ENCODE measurements around the gene PRKAG2. TPM values are rescaled to one million over a fixed set of nuclear protein-coding genes. Genes with fewer than 3 reads are reported as not detected.

Gene PRKAG2
- polyA plus RNA-seq, 2 donors, result 9.0 to 11.2 TPM

DNA sequence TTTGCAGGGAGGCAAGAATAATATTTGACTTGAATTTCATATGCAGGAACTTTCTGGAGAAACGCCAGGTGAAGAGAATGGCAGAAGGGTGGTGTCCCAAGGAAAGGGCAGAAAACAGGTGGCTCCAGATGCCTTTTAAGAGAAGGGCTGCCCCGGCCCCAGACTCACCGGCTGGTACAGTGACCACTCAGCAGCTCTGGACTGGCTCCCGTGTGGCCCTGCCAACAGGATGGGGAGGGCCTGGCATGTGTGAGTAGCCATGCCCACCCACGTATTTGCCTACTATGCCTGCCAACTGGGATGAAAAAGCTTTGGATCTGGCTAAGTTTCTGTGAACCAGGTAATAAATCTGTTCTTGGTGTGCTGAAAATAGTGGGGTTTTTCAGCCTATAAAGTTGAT, 159.5 kb downstream of the PRKAG2 start:
- H3K36me3 ChIP-seq (ENCODE audit: control insufficient read depth in 2 of 2, insufficient read depth in 2 of 2, low read length in 1 of 2), result no peaks in the 10 kb centered on the region
- H3K9me3 ChIP-seq (ENCODE audit: control insufficient read depth in 2 of 2, insufficient read depth in 1 of 2, low read depth in 1 of 2, low read length in 1 of 2), result no peaks in the 10 kb centered on the region
- peaks cover 0 to 8% of the 10 kb centered on the region in 2 donors for H3K4me1 ChIP-seq (ENCODE audit: control insufficient read depth in 2 of 2, insufficient read depth in 2 of 2, low read length in 1 of 2)
- no peaks in the 10 kb centered on the region for H3K27me3 ChIP-seq (ENCODE audit: control insufficient read depth in 1 of 2, insufficient read depth in 2 of 2, low read length in 2 of 2)
- 41 to 48% methylated on average over 5 of the region's 5 CpGs for WGBS, 2 donors
- no peak overlapping the region for H3K4me3 ChIP-seq (ENCODE audit: low read depth in 1 of 2, low read length in 2 of 2)
- no peak overlapping the region for H3K27ac ChIP-seq (ENCODE audit: low read depth in 2 of 2, low read length in 1 of 2)

DNA sequence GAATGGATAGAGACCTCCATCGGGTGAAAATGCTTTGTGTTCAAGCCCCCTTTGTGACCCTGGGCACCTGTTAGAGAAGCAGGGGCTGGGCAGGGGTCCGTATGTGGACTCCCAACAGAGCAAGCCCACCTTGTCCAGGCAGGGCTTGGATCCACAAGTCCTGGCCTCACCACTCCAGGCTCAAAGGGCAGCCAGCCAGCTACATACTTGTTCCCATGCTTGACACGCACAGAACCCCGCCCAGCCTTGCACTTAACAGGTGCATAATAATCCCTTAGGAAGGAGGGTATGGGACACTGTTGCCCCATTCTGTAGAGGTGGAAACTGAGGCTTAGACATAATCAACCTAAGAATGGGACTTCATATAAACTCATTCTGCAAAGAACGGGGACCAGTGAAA, 160.6 kb downstream of the PRKAG2 start:
- Histone ChIP-seq H3K4me1 (ENCODE audit: control insufficient read depth in 2 of 2, insufficient read depth in 2 of 2, low read length in 1 of 2) (peaks cover 0 to 12% of the 10 kb centered on the region in 2 donors), H3K36me3 (ENCODE audit: control insufficient read depth in 2 of 2, insufficient read depth in 2 of 2, low read length in 1 of 2) (no peaks in the 10 kb centered on the region), H3K9me3 (ENCODE audit: control insufficient read depth in 2 of 2, insufficient read depth in 1 of 2, low read depth in 1 of 2, low read length in 1 of 2) (no peaks in the 10 kb centered on the region), H3K27me3 (ENCODE audit: control insufficient read depth in 1 of 2, insufficient read depth in 2 of 2, low read length in 2 of 2) (no peaks in the 10 kb centered on the region), H3K27ac (ENCODE audit: low read depth in 2 of 2, low read length in 1 of 2) (no peak overlapping the region), H3K4me3 (ENCODE audit: low read depth in 1 of 2, low read length in 2 of 2) (no peak overlapping the region)
- WGBS, 2 donors, result 65 to 70% methylated on average over 5 of the region's 5 CpGs

DNA sequence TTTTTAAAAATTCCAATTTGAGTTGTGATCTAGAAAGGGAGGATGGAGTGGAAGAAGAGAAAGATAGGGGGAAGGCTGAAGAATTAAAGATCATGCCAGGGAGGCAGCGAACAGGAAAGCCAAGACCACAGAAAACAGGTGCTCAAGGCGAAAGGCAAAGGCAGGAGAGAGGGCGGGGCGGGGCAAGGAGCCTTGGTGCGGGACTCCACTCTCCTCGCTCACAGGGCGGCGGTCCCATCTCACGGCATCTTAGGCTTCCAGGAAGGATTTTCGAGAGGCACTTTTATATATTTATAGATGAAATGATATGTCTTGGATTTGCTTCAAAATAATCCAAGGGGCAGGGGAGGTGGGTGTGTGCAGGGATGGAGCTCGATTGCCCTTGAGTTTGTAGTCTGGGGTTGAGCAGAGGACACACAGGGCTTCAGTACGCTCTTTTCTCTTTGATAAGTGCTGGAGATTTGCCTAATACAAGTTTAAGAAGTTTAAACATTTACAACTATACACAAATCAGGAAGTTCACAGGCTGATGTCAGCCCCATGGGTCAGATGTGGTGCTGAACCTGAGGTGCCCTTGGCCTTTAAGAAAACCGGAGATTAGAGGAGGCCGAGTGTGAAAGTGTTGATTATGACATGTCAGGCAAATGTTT, 161.1 kb downstream of the PRKAG2 start:
- no peaks in the 10 kb centered on the region for H3K36me3 ChIP-seq (ENCODE audit: control insufficient read depth in 2 of 2, insufficient read depth in 2 of 2, low read length in 1 of 2)
- H3K27ac ChIP-seq (ENCODE audit: low read depth in 2 of 2, low read length in 1 of 2), result no peak overlapping the region
- WGBS, 2 donors, result 60 to 76% methylated on average over 14 of the region's 14 CpGs
- no peak overlapping the region for H3K4me3 ChIP-seq (ENCODE audit: low read depth in 1 of 2, low read length in 2 of 2)
- H3K9me3 ChIP-seq (ENCODE audit: control insufficient read depth in 2 of 2, insufficient read depth in 1 of 2, low read depth in 1 of 2, low read length in 1 of 2), result no peaks in the 10 kb centered on the region
- H3K4me1 ChIP-seq (ENCODE audit: control insufficient read depth in 2 of 2, insufficient read depth in 2 of 2, low read length in 1 of 2), result peaks cover 0 to 12% of the 10 kb centered on the region in 2 donors
- H3K27me3 ChIP-seq (ENCODE audit: control insufficient read depth in 1 of 2, insufficient read depth in 2 of 2, low read length in 2 of 2), result no peaks in the 10 kb centered on the region

GRCh38 chr7:151714201-151714600, 162.7 kb downstream of the PRKAG2 start:
- WGBS, 2 donors, result 93 to 97% methylated on average over 24 of the region's 24 CpGs
- peaks cover 0 to 12% of the 10 kb centered on the region in 2 donors for H3K4me1 ChIP-seq (ENCODE audit: control insufficient read depth in 2 of 2, insufficient read depth in 2 of 2, low read length in 1 of 2)
- no peak overlapping the region for H3K4me3 ChIP-seq (ENCODE audit: low read depth in 1 of 2, low read length in 2 of 2)
- no peak overlapping the region for H3K27ac ChIP-seq (ENCODE audit: low read depth in 2 of 2, low read length in 1 of 2)
- no peaks in the 10 kb centered on the region for H3K9me3 ChIP-seq (ENCODE audit: control insufficient read depth in 2 of 2, insufficient read depth in 1 of 2, low read depth in 1 of 2, low read length in 1 of 2)
- H3K27me3 ChIP-seq (ENCODE audit: control insufficient read depth in 1 of 2, insufficient read depth in 2 of 2, low read length in 2 of 2), result no peaks in the 10 kb centered on the region
- H3K36me3 ChIP-seq (ENCODE audit: control insufficient read depth in 2 of 2, insufficient read depth in 2 of 2, low read length in 1 of 2), result no peaks in the 10 kb centered on the region

DNA sequence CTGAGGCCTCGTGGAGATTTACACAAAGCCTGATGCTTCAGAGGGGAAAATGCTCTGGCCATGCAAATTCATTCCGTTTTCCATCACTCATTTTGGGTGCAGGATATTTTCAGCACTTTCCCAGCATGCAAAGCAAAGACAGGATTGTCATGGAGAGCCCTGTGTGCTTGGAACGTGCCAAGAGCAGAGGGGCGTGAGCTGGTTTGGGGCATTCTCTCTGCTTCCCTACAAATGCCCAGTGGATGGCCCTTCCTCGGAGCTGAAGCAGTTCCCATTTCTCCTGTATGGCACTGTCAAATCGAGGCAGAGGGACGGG, 164.1 kb downstream of the PRKAG2 start:
- Histone ChIP-seq H3K4me1 (ENCODE audit: control insufficient read depth in 2 of 2, insufficient read depth in 2 of 2, low read length in 1 of 2) (peaks cover 0 to 12% of the 10 kb centered on the region in 2 donors), H3K27ac (ENCODE audit: low read depth in 2 of 2, low read length in 1 of 2) (no peak overlapping the region)

DNA sequence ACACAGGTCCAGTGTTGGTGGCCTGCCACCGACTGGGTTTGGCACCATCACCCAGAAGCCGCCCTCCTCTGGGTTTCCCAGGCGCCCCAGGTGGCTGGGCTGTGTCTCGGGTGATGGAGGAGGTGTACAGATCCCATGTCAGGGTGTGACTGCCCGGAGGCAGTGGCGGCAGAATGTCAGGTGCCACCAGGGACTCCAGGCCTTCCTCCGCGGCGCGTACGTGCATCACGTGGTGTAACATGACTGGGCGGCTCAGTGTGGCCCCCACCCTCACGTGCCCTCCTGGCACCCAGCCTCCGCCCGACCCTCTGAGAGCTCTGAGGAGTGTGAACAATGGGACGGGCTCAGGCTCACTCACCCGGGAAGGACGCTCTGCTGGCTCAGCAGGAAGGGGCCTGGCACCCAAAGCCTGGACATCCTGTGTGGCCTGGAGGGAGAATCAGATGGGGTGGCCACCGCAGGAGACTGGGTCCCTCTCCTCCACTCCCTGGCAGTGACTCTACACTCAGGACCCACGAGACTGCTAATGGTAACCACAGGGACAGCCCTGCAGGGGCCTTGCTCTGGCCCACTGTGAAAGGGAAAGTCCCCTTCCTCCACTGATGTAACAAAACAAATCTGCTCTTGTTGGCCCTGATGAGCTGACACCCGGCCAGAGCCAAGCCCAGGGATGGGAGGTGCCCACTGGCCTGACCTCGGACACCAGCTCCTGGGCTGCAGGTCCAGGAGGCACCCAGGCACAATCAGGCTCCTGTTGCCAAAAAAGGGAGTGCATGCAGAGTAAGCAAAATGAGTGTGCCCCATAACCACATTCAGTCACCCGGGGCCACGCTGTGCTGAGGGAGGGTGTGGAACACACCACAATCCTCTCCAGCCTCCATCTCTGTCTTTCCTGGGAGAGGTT, 164.8 kb downstream of the PRKAG2 start:
- 74 to 75% methylated on average over 24 to 25 of the region's 25 CpGs for WGBS, 2 donors
- Histone ChIP-seq H3K27ac (ENCODE audit: low read depth in 2 of 2, low read length in 1 of 2) (no peak overlapping the region), H3K4me3 (ENCODE audit: low read depth in 1 of 2, low read length in 2 of 2) (no peak overlapping the region), H3K4me1 (ENCODE audit: control insufficient read depth in 2 of 2, insufficient read depth in 2 of 2, low read length in 1 of 2) (peaks cover under 1 to 11% of the 10 kb centered on the region in 2 donors), H3K36me3 (ENCODE audit: control insufficient read depth in 2 of 2, insufficient read depth in 2 of 2, low read length in 1 of 2) (peaks cover 0 to 3% of the 10 kb centered on the region in 2 donors), H3K9me3 (ENCODE audit: control insufficient read depth in 2 of 2, insufficient read depth in 1 of 2, low read depth in 1 of 2, low read length in 1 of 2) (no peaks in the 10 kb centered on the region), H3K27me3 (ENCODE audit: control insufficient read depth in 1 of 2, insufficient read depth in 2 of 2, low read length in 2 of 2) (no peaks in the 10 kb centered on the region)

More for the DNA sequence above, 164.1 kb downstream of the PRKAG2 start:
- 77 to 82% methylated on average over 7 of the region's 7 CpGs for WGBS, 2 donors
- no peaks in the 10 kb centered on the region for H3K27me3 ChIP-seq (ENCODE audit: control insufficient read depth in 1 of 2, insufficient read depth in 2 of 2, low read length in 2 of 2)
- no peak overlapping the region for H3K4me3 ChIP-seq (ENCODE audit: low read depth in 1 of 2, low read length in 2 of 2)
- H3K36me3 ChIP-seq (ENCODE audit: control insufficient read depth in 2 of 2, insufficient read depth in 2 of 2, low read length in 1 of 2), result peaks cover 0 to 3% of the 10 kb centered on the region in 2 donors
- H3K9me3 ChIP-seq (ENCODE audit: control insufficient read depth in 2 of 2, insufficient read depth in 1 of 2, low read depth in 1 of 2, low read length in 1 of 2), result no peaks in the 10 kb centered on the region

DNA sequence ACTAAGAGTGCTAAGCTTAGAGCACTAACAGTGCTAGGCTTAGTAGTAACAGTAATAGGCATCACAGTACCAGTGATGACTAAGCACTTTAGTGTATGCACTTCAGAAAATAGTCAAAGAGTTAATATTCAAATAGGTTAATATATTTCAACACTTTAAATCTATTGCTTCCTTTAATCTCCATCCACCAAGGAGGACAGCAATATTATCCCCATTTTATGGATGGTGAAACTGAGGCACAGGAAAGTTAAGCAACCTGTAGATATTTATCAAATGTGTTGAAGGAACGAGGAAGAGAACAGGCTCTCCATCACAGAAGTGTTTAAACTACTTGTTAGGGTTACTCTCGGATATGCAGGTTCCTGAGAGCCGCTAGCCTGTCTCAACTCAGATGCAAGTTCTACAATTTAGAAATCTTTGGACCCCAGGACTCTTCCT, 165.5 kb downstream of the PRKAG2 start:
- Histone ChIP-seq H3K4me3 (ENCODE audit: low read depth in 1 of 2, low read length in 2 of 2) (no peak overlapping the region), H3K4me1 (ENCODE audit: control insufficient read depth in 2 of 2, insufficient read depth in 2 of 2, low read length in 1 of 2) (peaks cover 5 to 13% of the 10 kb centered on the region in 2 donors), H3K27ac (ENCODE audit: low read depth in 2 of 2, low read length in 1 of 2) (no peak overlapping the region), H3K27me3 (ENCODE audit: control insufficient read depth in 1 of 2, insufficient read depth in 2 of 2, low read length in 2 of 2) (no peaks in the 10 kb centered on the region), H3K36me3 (ENCODE audit: control insufficient read depth in 2 of 2, insufficient read depth in 2 of 2, low read length in 1 of 2) (peaks cover 0 to 3% of the 10 kb centered on the region in 2 donors), H3K9me3 (ENCODE audit: control insufficient read depth in 2 of 2, insufficient read depth in 1 of 2, low read depth in 1 of 2, low read length in 1 of 2) (no peaks in the 10 kb centered on the region)
- WGBS, 2 donors, result 98 to 99% methylated on average over 3 of the region's 3 CpGs

GRCh38 chr7:151710646-151711434, 166.1 kb downstream of the PRKAG2 start:
- Histone ChIP-seq H3K4me1 (ENCODE audit: control insufficient read depth in 2 of 2, insufficient read depth in 2 of 2, low read length in 1 of 2) (peaks cover 5 to 13% of the 10 kb centered on the region in 2 donors), H3K4me3 (ENCODE audit: low read depth in 1 of 2, low read length in 2 of 2) (no peak overlapping the region), H3K27me3 (ENCODE audit: control insufficient read depth in 1 of 2, insufficient read depth in 2 of 2, low read length in 2 of 2) (no peaks in the 10 kb centered on the region), H3K27ac (ENCODE audit: low read depth in 2 of 2, low read length in 1 of 2) (no peak overlapping the region), H3K9me3 (ENCODE audit: control insufficient read depth in 2 of 2, insufficient read depth in 1 of 2, low read depth in 1 of 2, low read length in 1 of 2) (no peaks in the 10 kb centered on the region), H3K36me3 (ENCODE audit: control insufficient read depth in 2 of 2, insufficient read depth in 2 of 2, low read length in 1 of 2) (peaks cover 0 to 3% of the 10 kb centered on the region in 2 donors)
- whole genome bisulfite sequencing, 2 donors, result 81 to 86% methylated on average over 4 of the region's 4 CpGs

- H3K27me3 ChIP-seq (ENCODE audit: control insufficient read depth in 1 of 2, insufficient read depth in 2 of 2, low read length in 2 of 2), result no peaks in the 10 kb centered on the region
- peaks cover 5 to 13% of the 10 kb centered on the region in 2 donors for H3K4me1 ChIP-seq (ENCODE audit: control insufficient read depth in 2 of 2, insufficient read depth in 2 of 2, low read length in 1 of 2)
- H3K27ac ChIP-seq (ENCODE audit: low read depth in 2 of 2, low read length in 1 of 2), result no peak overlapping the region
- WGBS, 2 donors, result 90 to 92% methylated on average over 18 of the region's 18 CpGs
- H3K4me3 ChIP-seq (ENCODE audit: low read depth in 1 of 2, low read length in 2 of 2), result no peak overlapping the region
- H3K9me3 ChIP-seq (ENCODE audit: control insufficient read depth in 2 of 2, insufficient read depth in 1 of 2, low read depth in 1 of 2, low read length in 1 of 2), result no peaks in the 10 kb centered on the region
- peaks cover 0 to 3% of the 10 kb centered on the region in 2 donors for H3K36me3 ChIP-seq (ENCODE audit: control insufficient read depth in 2 of 2, insufficient read depth in 2 of 2, low read length in 1 of 2)
Measured at GRCh38 chr7:151710121-151710640, 166.7 kb downstream of the PRKAG2 start.
